HG03139 (cell line): ENCODE measurements around the gene AQR.
"Not testable (repeated sequence)": the region's sequence is repeated elsewhere in the genome, so short reads cannot be mapped to it uniquely, and the experiment has no call there.

Experiments used
- ATAC-seq: cut with Tn5 transposase; IDR thresholded peaks from one replicate; pipeline ENCODE4 v1.9.1; 2021; ENCODE audit not compliant: unreplicated experiment

AQR gene

GRCh38 chr15:34953851-34954250 lies 15.7 kb downstream of the AQR start:
- no peak for ATAC-seq

- ATAC-seq, result no peak
These were observed 17.1 kb downstream of the AQR start for GRCh38 chr15:34952481-34952880.

- no peak for ATAC-seq
These were observed 17.5 kb downstream of the AQR start for GRCh38 chr15:34951993-34952392.

- no peak for ATAC-seq
These were observed 24.6 kb downstream of the AQR start for GRCh38 chr15:34944936-34945335.

GRCh38 chr15:34943711-34944110 lies 25.8 kb downstream of the AQR start:
- no peak for ATAC-seq

- ATAC-seq, result not testable (repeated sequence)
These were observed 26.3 kb downstream of the AQR start for GRCh38 chr15:34943264-34943663.

GRCh38 chr15:34942363-34942762 lies 27.2 kb downstream of the AQR start:
- no peak for ATAC-seq

GRCh38 chr15:34941831-34942230 lies 27.7 kb downstream of the AQR start:
- ATAC-seq, result no peak

GRCh38 chr15:34941185-34941698 lies 28.3 kb downstream of the AQR start:
- ATAC-seq, result no peak

- no peak for ATAC-seq
These were observed 36.0 kb downstream of the AQR start for GRCh38 chr15:34933432-34933975.

GRCh38 chr15:34928349-34928748 lies 41.2 kb downstream of the AQR start:
- not testable (repeated sequence) for ATAC-seq

- ATAC-seq, result no peak
These were observed 41.8 kb downstream of the AQR start for GRCh38 chr15:34927726-34928125.

- no peak for ATAC-seq
These were observed 55.2 kb downstream of the AQR start for GRCh38 chr15:34914317-34914716.

- ATAC-seq, result no peak
These were observed 64.5 kb downstream of the AQR start for GRCh38 chr15:34905047-34905446.

- no peak for ATAC-seq
These were observed 65.0 kb downstream of the AQR start for GRCh38 chr15:34904527-34904926.

GRCh38 chr15:34900748-34901147 lies 68.8 kb downstream of the AQR start:
- ATAC-seq, result no peak

GRCh38 chr15:34896183-34896582 lies 73.4 kb downstream of the AQR start:
- ATAC-seq, result no peak

GRCh38 chr15:34893967-34894366 lies 75.6 kb downstream of the AQR start:
- no peak for ATAC-seq

- ATAC-seq, result no peak
These were observed 76.5 kb downstream of the AQR start for GRCh38 chr15:34892963-34893591.

GRCh38 chr15:34890424-34890823 lies 79.1 kb downstream of the AQR start:
- no peak for ATAC-seq

- ATAC-seq, result no peak
These were observed 80.1 kb downstream of the AQR start for GRCh38 chr15:34889476-34889875.

GRCh38 chr15:34886134-34886533 lies 83.4 kb downstream of the AQR start:
- ATAC-seq, result no peak

GRCh38 chr15:34883633-34884032 lies 85.9 kb downstream of the AQR start:
- ATAC-seq, result no peak
